C4-2B (cell line): ENCODE results near the gene TMEM225B.
"Not testable (repeated sequence)": the region's sequence is repeated elsewhere in the genome, so short reads cannot be mapped to it uniquely, and the experiment has no call there.

Experiments
- CTCF ChIP-seq: fragments of 450-650 bp; conservative IDR thresholded peaks from 2 replicates; pipeline ENCODE4 v1.5.1; 2017; ENCODE audit warnings: mild to moderate bottlenecking
- ZFX ChIP-seq: fragments of 450-650 bp; IDR thresholded peaks from 2 replicates; pipeline ENCODE4 v1.6.1; 2017

GRCh38 chr7:99657879-99658278 lies 59.8 kb downstream of the TMEM225B start:
- TF ChIP-seq CTCF, ZFX: not testable (repeated sequence)
